ENCODE measurements around the gene LRRC47. TPM values are rescaled to one million over a fixed set of nuclear protein-coding genes. Genes with fewer than 3 reads are reported as not detected.
"Not testable (repeated sequence)": the region's sequence is repeated elsewhere in the genome, so short reads cannot be mapped to it uniquely, and the experiment has no call there.

Gene LRRC47
- total RNA-seq, 2 donors from 2014 or later = 30.1 to 30.7 TPM

DNA sequence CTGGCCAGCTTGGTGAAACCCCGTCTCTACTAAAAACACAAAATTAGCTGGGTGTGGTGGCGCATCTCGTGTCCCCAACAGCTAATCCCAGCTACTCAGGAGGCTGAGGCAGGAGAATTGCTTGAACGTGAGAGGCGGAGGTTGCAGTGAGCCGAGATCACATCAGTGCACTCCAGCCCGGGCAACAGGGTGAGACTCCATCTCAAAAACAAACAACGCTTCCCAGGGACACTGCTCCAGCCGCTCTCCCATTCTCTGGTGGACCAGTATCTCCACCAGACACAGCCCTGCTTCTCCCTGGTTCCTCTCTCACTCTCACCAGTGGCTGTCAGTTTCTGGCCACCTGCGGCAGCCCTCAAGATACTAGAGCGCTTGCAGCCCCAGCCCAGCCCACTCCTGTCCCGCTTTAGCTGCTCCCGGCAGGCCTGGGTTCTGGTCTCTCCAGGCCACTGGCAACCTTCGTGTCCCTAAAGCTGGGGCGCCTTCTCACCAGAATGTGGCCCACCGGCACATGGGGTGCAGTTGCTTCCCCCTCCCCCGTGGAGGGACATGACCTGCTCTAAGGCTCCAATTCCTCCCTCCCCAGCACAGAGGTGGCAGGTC, 20.9 kb upstream of the LRRC47 start:
- peak; percentile 60 for DNase-seq (ENCODE audit: low spot score)
- intact Hi-C loops (cut with DNase I) = no loop called here

DNA sequence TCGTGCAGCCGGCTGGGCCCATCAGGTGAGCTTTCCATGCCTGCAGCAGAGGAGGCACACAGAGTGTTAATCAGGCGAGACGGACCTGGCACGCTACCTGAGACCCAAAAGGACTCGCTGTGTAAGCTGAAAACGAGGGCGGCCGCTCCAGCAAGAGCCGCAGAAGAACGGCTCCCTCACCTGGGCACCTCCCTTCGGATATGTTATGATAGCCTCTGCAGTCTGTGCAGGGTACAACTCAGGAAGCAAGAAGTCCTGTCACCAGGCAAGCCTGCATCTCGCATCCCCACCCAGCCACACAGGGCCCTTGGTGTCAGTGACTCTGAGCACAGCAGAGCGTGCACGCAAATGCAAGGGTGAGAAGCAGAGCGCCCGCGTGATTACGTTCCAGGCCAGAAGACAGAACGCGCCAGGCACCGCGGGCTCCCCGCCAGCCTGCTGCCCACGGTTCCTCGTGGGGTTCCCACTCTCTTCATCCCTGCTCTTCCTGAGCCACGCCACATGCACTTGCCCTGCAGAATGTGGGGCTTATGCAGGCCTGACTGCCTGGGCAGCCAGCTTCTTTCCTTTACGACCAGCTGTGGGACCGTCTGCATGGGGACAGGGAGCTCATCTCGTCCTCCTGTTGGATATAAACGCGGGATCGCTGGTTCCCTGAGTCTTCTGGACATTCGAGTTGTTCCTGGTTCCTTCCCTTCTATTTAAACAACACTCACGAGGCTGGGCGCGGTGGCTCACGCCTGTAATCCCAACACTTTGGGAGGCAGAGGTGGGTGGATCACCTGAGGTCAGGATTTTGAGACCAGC, 20.2 kb upstream of the LRRC47 start:
- peak; percentile 72 for DNase-seq (ENCODE audit: low spot score)
- intact Hi-C loops (cut with DNase I) = no loop called here

DNA sequence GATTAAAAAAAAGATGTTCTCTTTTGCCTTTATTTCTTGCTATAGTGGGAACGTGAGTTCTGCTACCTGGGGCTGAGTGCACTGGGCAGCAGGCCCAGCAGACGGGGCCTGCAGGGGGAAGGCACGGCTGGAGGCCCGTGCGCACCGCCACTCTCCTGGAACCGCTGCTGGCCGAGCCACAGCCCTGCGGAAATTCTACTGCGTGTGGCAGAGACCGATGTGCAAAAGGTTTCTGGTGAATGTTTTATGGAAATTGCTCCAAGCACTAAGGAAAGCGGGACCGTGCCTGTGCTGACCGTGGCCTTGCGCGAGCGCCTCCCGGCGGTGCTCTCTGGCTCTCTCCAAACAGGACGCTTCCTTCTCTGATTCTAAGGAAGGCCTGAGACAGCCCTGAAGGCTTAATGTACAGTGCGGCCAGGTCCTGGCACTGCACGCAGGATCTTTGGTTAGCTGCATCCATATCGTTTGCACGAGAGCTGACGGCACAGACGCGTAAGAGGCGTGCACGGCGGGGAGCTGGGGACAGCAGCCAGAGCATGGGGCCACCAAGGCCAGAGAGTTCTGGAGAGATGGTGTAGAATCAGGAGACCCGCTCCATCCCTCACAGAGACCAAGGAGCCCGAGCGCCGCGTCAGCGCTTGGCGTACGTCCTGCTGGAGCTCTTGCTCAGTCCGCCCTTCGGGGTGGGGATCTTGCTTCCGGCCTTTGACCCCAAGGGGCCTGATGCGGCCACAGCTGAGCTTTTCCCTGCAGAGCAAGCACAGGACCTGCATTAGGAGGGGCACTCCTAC, 18.7 kb upstream of the LRRC47 start:
- peak; percentile 64 for DNase-seq (ENCODE audit: low spot score)
- intact Hi-C loops (cut with DNase I) = no loop called here

DNA sequence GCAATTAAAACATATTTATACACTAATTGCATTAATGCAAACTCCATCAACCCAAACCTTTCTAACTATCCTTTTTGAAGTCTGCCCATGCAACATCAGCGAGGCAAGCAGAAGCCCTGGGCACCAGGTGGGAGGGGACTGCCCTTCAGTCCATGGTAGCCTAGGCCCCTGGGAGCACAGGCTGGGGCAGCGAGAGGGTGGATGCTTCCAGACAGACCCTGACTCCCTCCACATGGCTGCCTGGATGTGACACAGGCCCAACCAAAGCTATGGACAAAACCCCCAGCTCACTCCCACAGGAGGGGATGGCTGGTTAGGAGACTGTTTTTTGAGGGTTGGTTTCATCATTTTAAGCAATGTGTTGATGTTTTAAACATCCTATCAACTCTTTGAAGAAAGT, 17.8 kb upstream of the LRRC47 start:
- DNase-seq (ENCODE audit: low spot score) = peak; percentile 62
- intact Hi-C loops (cut with DNase I) = no loop called here

DNA sequence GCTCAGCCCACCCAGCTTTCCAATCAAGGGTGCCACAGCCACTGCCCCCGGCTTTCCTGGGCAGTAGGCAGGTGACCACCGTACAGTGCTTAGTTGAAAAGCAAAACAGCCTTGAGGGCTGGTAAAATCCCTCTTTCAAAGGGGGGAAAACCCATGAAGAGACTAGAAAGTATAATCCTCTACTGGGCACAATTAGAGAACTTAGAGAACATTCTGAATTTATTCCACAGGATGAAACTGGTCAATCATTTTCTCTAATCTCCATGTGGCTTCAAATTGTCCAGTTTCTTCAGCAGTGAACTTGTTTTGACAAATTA, 15.3 kb upstream of the LRRC47 start:
- intact Hi-C loops (cut with DNase I) = no loop called here
- no peak for DNase-seq (ENCODE audit: low spot score)

DNA sequence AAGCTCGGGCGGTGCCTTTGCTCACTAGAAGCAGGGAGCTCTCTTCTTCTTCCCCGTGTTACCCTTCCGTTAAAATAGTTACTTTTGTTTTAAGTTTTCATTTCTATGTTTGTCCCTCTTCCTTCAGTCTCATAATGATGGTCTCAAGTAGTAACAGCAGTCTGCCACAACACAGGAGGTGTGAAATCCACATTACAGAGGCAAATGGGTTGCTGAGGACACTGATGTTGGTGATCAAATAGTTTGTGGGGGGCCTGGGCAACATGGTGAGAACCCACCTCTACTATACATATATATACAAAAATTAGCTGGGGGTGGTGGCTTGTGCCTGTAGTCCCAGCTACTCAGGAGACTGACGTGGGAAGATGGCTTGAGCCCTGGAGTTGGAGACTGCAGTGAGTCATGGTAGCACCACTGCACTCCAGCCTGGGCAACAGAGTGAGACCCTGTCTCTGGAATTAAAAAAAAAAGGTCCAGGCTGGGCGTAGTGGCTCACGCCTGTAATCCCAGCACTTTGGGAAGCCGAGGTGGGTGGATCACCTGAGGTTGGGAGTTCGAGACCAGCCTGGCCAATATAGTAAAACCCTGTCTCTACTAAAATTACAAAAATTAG, 14.0 kb upstream of the LRRC47 start:
- intact Hi-C loops (cut with DNase I) = not testable (repeated sequence)
- DNase-seq (ENCODE audit: low spot score) = peak; percentile 5

DNA sequence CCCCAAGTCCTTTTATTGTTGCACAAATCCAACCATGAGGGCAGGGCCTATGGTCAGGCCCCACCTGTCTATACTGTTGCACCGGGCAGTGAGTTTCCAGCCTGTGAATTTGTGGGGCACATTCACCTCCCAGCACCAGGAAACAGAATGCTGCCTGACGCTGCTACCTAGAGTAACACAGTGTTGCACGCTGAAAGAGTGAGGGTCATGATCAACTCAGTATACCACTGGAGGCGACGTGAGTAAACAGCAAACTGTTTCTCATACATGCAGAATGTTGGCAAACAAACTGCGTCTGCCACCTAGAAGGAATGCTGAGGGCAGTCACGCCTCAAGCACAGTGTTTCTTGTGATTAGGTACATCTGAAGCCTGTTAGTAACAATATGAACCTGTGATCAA, 13.4 kb upstream of the LRRC47 start:
- peak; percentile 56 for DNase-seq (ENCODE audit: low spot score)

DNA sequence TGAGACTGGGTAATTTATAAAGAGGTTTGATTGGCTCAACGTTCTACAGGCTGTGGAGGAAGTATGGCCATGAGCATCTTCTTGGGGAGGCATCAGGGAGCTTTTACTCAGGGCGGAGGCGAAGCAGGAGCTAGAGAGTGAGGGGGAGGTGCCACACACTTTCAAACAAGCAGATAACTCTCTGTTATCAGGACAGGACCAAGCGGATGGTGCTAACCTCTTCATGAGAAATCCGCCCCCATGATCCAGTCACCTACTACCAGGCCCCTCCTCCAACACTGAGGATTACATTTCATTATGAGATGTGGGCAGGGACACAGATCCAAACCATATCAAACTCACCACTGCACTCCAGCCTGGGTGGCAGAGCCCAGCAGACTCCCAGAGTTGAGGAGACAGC, 11.5 kb upstream of the LRRC47 start:
- intact Hi-C loops (cut with DNase I) = no loop called here
- no peak for DNase-seq (ENCODE audit: low spot score)

More for the DNA sequence above, 13.4 kb upstream of the LRRC47 start:
- intact Hi-C loops (cut with DNase I) = no loop called here

DNA sequence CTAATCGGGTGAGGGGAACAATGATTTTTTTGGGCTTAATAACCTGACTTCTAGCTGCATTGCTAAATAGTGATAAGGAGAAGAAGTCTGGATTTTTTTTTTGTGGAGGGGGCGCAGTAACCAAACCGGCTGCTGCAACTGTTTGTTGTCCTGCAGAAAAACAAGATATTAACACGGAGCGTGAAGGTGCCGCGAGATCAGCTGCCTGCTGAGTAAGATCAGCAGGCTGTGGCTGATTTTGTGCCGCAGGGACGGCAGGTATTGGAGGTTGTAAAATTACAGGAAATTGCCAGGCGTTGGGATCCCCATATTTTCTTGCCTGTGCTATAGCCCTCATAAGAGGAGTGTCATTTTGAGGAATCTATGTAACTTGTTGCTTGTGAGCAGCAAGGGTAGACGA, 8.7 kb upstream of the LRRC47 start:
- no peak for DNase-seq (ENCODE audit: low spot score)
- intact Hi-C loops (cut with DNase I) = no loop called here

DNA sequence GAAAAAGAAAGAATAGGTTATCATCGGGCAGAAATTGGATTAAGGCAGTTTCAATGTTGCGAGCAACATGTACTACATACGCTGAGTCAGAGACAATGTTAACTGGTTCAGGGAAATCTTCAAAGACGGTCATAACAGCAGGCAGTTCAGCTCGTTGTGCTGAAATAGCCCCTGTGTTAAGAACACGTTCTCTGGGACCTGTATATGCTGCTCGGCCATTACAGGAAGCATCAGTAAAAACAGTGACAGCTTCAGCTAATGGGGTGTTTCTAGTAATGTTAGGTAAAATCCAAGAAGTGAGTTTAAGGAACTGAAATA, 8.3 kb upstream of the LRRC47 start:
- intact Hi-C loops (cut with DNase I); DNase-seq (ENCODE audit: low spot score): not testable (repeated sequence)

DNA sequence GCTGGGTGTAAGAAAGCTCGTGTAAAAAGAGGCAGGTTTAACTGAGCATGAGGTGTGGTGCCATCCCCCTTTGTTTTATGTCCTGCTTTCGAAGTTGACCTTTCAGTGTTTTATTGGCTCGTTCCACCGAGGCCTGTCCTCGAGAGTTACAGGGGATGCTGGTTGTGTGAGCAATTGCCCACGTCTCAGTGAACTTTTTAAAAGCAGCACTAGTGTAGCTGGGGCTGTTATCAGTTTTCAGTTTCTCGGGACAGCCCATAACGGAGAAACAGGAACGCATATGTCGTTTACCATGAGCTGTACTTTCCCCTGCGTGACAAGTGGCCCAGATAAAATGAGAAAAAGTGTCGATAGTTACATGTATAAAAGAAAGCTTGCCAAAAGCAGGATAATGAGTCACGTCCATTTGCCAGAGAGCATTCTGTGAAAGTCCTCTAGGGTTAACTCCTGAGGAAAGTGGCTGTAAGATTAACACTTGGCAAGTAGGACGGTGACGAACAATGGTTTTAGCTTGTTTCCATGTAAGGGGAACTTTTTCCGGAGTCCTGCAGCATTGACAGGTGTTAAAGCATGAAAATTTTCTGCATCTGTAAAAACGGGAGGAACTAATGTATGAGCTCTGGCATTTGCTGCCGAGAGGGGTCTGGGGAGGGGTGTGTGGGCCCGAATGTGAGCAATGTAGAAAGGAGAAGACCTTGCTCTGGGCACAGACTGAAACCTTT, 7.8 kb upstream of the LRRC47 start:
- intact Hi-C loops (cut with DNase I) = no loop called here
- DNase-seq (ENCODE audit: low spot score) = no peak

DNA sequence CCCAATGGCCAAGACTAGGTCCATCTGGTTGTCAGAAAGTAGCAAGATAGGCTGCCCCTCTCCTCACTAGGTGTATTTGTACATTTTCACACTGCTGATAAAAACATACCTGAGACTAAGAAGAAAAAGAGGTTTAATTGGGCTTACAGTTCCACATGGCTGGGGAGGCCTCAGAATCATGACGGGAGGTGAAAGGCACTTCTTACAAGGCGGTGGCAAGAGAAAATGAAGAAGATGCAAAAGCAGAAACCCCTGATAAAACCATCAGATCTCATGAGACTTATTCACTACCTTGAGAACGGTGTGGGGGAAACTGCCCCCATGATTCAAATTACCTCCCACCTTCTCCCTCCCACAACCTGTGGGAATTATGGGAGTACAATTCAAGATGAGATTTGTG, 4.5 kb upstream of the LRRC47 start:
- intact Hi-C loops (cut with DNase I) = not testable (repeated sequence)

DNA sequence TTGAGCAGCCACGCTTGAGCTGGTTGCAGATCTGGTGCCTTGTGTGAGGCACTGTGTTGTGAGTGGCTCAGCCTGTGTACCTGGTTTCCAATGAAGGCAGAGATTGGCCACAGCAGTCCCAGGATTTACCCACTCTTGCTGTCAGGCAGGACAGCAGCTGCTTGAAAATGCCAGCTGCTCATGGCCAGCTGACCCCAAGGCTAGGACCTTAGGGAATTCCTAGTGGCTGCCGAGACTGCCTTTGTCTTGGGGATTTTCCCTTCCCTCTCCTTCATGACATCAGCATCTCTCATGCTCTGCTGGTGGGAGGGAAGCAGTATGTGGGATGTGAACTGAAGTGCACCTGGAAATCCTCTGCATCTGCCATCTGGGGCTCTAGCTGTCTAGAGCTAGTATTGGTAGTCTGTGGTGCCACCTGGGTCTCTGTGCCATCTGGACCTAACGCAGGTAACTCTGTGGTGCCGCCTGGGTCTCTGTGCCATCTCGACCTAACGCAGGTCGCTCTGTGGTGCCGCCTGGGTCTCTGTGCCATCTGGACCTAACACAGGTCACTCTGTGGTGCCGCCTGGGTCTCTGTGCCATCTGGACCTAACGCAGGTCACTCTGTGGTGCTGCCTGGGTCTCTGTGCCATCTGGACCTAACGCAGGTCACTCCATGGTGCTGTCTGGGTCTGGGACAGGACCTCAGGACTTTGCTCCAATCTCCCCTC, 3.8 kb upstream of the LRRC47 start:
- intact Hi-C loops (cut with DNase I) = no loop called here
- no peak for DNase-seq (ENCODE audit: low spot score)

More for the DNA sequence above, 4.5 kb upstream of the LRRC47 start:
- not testable (repeated sequence) for DNase-seq (ENCODE audit: low spot score)

DNA sequence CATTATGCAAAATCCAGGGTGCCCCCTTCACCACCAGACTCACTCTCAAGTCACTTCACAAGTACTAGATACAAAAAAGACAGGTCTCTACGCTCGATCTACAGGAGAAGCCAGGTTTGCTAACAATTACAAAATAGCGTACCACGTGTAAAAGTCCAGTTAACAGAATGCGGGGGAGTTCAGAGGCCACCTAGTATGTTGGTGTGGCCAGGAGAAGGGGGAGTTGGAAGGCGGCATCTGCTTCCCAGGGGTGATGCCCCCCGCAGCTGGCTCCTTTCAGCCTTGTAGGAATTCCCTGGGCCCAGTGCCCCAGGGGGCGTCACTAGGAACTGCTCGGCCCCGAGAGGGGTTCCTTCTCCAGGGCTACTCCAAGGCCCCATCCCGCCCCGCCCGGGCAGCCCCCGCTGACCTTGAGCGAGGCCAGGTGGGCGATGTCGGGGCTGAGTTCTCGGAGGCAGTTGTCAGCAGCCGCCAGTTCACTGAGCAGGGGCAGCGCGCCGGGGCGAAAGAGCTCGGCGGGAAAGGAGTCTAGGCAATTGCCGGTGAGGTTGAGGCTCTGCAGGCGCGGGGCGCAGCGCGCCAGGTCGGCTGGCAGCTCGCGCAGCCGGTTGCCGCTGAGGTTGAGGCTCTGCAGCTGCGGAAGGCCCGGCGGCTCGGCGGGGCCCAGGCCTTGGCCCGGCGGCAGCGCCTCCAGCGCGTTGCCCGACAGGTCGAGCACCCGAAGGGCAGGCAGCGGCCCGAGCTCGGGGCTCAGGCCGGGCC, 664 bp downstream of the LRRC47 start:
- intact Hi-C loops (cut with DNase I) = no loop called here
- DNase-seq (ENCODE audit: low spot score) = no peak

DNA sequence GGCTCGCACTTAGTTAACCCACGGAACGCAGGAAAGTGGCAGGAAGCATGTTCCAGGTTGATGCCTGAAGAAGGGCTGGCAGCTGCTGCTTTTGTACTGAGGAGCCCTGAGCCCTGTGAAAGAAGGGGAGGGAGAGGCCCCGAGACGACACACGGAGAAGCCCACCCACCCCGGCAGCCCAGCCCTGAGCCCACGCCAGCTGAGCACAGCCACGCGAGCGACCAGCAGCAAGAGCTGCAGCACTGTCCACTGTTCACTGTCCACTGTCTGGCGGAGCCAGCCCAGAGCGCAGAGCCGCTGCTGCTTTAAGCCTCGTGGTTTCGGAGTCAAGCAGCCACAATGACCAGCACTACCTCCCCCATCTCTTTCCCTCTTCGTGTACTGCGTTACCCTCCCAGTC, 5.3 kb downstream of the LRRC47 start:
- DNase-seq (ENCODE audit: low spot score) = no peak
- intact Hi-C loops (cut with DNase I) = no loop called here

DNA sequence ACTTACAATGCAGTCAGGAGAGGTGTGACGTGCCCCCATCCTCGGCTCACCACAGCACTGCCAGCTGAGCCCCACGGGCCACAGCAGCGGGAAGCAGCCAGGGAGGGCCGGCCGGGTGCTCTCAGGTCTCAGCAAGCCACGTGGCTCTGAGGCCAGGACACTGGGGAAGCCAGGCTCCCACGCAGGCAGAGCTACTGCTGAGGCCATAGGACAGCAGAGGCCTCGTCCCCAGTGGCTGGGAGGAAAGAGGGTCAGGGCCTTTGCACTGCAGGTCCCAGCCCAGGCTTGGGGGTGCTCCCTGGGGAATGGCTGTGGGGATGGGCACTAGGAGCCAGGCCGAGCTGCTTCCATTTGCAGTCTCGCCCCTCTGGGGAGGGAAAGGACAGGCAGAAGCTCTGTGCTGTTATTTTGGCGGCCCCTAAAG, 5.8 kb downstream of the LRRC47 start:
- intact Hi-C loops (cut with DNase I) = no loop called here
- DNase-seq (ENCODE audit: low spot score) = no peak

DNA sequence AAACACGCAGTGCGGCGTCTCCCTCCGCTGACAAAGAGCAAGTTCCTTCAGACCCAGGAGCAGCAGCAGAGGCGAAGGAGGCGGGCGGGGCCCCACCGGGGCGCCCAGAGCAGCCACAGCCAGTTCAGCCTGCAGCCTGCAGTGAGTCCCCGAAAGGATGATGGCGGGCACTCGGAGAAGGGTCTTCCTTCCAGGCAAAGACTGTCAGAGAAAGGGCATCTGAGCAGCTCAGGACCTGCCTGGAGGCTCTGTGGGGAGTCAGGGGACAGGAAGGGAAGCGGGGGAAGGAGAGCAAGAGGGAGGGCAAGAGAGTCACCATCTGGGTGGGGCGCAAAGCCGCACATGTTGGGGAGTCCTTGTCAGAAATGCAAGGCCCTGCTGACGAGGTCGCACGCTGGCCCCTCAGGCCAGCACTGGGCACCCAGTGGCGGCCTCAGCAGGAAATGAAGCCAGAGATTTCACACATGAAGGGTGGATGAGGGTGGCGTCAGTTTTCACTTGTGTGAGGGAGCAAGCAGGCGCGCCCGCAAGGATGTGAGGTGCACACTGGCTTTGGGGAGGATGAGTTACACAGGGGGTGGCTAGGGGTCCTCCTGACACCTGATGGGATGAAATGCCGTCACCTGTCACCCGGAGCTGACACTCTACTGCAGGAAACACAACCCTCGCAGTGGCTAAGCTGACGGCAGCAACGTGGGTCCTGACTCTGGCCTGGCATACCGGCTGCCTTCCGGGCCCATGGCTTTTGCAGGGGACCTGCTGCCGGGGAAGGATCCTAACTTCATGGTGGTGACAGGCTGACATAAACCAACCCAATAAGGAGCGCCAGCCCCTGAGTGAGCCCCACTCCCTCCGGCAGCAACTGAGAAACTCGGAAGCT, 6.6 kb downstream of the LRRC47 start:
- no peak for DNase-seq (ENCODE audit: low spot score)
- intact Hi-C loops (cut with DNase I) = no loop called here
